ENCODE measurements around the gene SMOC1.

DNA sequence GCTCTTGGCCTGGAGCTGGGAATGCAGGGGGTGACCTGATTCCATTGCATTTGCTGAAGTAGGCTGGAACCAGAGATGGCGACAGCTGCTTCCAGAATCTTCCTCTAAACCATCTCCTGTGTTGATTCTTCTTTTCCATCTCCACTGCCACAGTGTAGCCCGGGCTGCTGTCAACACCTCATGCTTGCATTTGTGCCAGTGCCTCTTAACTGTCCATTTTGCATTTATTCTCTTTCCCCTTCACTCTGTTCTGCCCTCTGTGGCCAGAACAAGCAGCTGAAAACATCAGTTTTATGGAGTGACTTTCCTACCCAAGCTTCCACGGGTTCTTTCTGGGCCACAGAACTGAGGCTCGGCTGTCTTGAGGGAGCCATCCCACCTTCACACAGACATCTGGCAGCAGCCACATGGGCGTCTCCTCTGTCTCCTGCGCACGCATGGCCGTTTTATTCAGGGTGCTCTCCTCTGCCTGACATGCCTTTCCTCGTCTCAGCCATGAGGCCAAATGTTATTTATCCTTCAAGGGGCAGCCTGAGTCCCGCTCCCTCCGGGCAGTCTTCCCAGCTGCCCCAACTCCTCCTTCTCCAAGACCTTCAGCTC is 51.7 kb downstream of the SMOC1 start:
- no peak for TF ChIP-seq EZH2 (IDR thresholded peaks at IDR 0.05; ENCODE audit: low read length, unreplicated experiment)
- TF ChIP-seq, protein P1, sequence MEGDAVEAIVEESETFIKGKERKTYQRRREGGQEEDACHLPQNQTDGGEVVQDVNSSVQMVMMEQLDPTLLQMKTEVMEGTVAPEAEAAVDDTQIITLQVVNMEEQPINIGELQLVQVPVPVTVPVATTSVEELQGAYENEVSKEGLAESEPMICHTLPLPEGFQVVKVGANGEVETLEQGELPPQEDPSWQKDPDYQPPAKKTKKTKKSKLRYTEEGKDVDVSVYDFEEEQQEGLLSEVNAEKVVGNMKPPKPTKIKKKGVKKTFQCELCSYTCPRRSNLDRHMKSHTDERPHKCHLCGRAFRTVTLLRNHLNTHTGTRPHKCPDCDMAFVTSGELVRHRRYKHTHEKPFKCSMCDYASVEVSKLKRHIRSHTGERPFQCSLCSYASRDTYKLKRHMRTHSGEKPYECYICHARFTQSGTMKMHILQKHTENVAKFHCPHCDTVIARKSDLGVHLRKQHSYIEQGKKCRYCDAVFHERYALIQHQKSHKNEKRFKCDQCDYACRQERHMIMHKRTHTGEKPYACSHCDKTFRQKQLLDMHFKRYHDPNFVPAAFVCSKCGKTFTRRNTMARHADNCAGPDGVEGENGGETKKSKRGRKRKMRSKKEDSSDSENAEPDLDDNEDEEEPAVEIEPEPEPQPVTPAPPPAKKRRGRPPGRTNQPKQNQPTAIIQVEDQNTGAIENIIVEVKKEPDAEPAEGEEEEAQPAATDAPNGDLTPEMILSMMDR (conservative IDR thresholded peaks at IDR 0.05; ENCODE audit: low read depth, low read length) = no peak

All from PC-3 (cell line).